Dorsolateral prefrontal cortex (tissue), 118 donors: Measurements from ENCODE around the gene NXNL1. TPM values are rescaled to one million over a fixed set of nuclear protein-coding genes. Genes with fewer than 3 reads are reported as not detected.

Experiments
- total RNA-seq, 120 experiments: library from RNA; stranded (reverse); gene quantifications; one replicate each; pipeline versions ENCODE4 v1.2.3 to v1.2.4, GENCODE V29; 2022

Gene NXNL1
- total RNA-seq, 120 experiments from 2014 or later: 0.38 to 3.8 (median 0.88) TPM; not detected in 69

Other genes with a start within 250 kb of the NXNL1 start
- 10 to 100 TPM; 27.0 to 54.1 (median 39.3) TPM for gene USE1, start 245.6 kb downstream of the NXNL1 start, total RNA-seq
- gene OCEL1, start 234.7 kb downstream of the NXNL1 start, total RNA-seq: 10 to 100 TPM; 11.1 to 42.0 (median 24.9) TPM
- gene NR2F6, start 215.0 kb downstream of the NXNL1 start, total RNA-seq: 10 to 100 TPM; 15.4 to 52.5 (median 27.8) TPM
- gene USHBP1, start 196.2 kb downstream of the NXNL1 start, total RNA-seq: 10 to 100 TPM in 1 of 120 experiments, 1 to 10 TPM in 117, under 1 TPM in 2; 0.90 to 10.9 (median 3.4) TPM
- gene BABAM1, start 193.5 kb downstream of the NXNL1 start, total RNA-seq: 100 to 1,000 TPM in 110 of 120 experiments, 10 to 100 TPM in 10; 78.2 to 165 (median 122) TPM
- 1 to 10 TPM in 113 of 120 experiments, under 1 TPM in 7; 0.68 to 6.6 (median 2.6) TPM for gene ANKLE1, start 179.0 kb downstream of the NXNL1 start, total RNA-seq
- 100 to 1,000 TPM in 7 of 120 experiments, 10 to 100 TPM in 113; 22.5 to 113 (median 78.2) TPM for gene ABHD8, start 157.5 kb downstream of the NXNL1 start, total RNA-seq
- gene MRPL34, start 155.1 kb downstream of the NXNL1 start, total RNA-seq: 10 to 100 TPM; 41.6 to 99.8 (median 67.2) TPM
- 10 to 100 TPM; 33.9 to 94.0 (median 52.4) TPM for gene DDA1, start 151.4 kb downstream of the NXNL1 start, total RNA-seq
- 10 to 100 TPM; 26.1 to 65.6 (median 37.6) TPM for gene ANO8, start 126.1 kb downstream of the NXNL1 start, total RNA-seq
- 10 to 100 TPM; 11.7 to 35.1 (median 22.4) TPM for gene GTPBP3, start 123.4 kb downstream of the NXNL1 start, total RNA-seq
- 1 to 10 TPM in 96 of 120 experiments, under 1 TPM in 23, not detected in 1; 0.21 to 6.9 (median 1.7) TPM for gene PLVAP, start 83.6 kb downstream of the NXNL1 start, total RNA-seq
- 1 to 10 TPM in 29 of 120 experiments, under 1 TPM in 25, not detected in 66; 0.43 to 6.0 (median 1.0) TPM for gene CCDC194, start 66.7 kb downstream of the NXNL1 start, total RNA-seq
- gene BST2, start 55.3 kb downstream of the NXNL1 start, total RNA-seq: 100 to 1,000 TPM in 2 of 120 experiments, 10 to 100 TPM in 118; 13.1 to 146 (median 26.7) TPM
- gene MVB12A, start 40.9 kb downstream of the NXNL1 start, total RNA-seq: 10 to 100 TPM; 11.0 to 32.6 (median 19.8) TPM
- gene TMEM221, start 12.3 kb downstream of the NXNL1 start, total RNA-seq: 1 to 10 TPM; 1.2 to 7.2 (median 4.1) TPM
- 10 to 100 TPM; 30.6 to 100.0 (median 53.6) TPM for gene SLC27A1, start 9.6 kb upstream of the NXNL1 start, total RNA-seq
- 10 to 100 TPM; 22.9 to 45.0 (median 32.6) TPM for gene PGLS, start 50.7 kb upstream of the NXNL1 start, total RNA-seq
- gene COLGALT1, start 94.7 kb upstream of the NXNL1 start, total RNA-seq: 10 to 100 TPM; 20.9 to 73.4 (median 38.7) TPM
- 100 to 1,000 TPM in 114 of 120 experiments, 10 to 100 TPM in 6; 49.4 to 256 (median 166) TPM for gene UNC13A, start 227.4 kb upstream of the NXNL1 start, total RNA-seq